HTERT RPE-1 (cell line): ENCODE measurements around the gene ZNF653.

Experiments used
- in situ Hi-C: fragments of 300-500 bp; cut with MboI; formaldehyde crosslinking; loops from 4 replicates; pipeline ENCODE4 v1.14.3; 2020; ENCODE audit warnings: low sequenced_read_pairs

Gene ZNF653

GRCh38 chr19:11528551-11529341 lies 23.1 kb upstream of the ZNF653 start, which contains the start of gene ECSIT:
TSS of gene ECSIT (minus strand) at chr19:11529134. CDS start at chr19:11519170, 9,964 bp downstream.
- in situ Hi-C loops, result no loop called here

- in situ Hi-C loops, result no loop called here
These were observed 13.5 kb upstream of the ZNF653 start for GRCh38 chr19:11519138-11519537.

- in situ Hi-C loops, result no loop called here
These were observed 8.3 kb upstream of the ZNF653 start for GRCh38 chr19:11513946-11514345.

GRCh38 chr19:11510444-11510843 lies 4.8 kb upstream of the ZNF653 start:
- in situ Hi-C loops, result no loop called here

GRCh38 chr19:11507370-11508078 lies 1.9 kb upstream of the ZNF653 start:
- in situ Hi-C loops, result no loop called here

GRCh38 chr19:11506967-11507366 lies 1.3 kb upstream of the ZNF653 start:
- in situ Hi-C loops, result no loop called here

GRCh38 chr19:11506101-11506555 lies 489 bp upstream of the ZNF653 start:
- in situ Hi-C loops, result no loop called here

- in situ Hi-C loops, result no loop called here
These were observed 571 bp downstream of the ZNF653 start for GRCh38 chr19:11505032-11505503.

- in situ Hi-C loops, result no loop called here
These were observed 1.1 kb downstream of the ZNF653 start for GRCh38 chr19:11504502-11505031.

GRCh38 chr19:11499890-11500420 lies 5.7 kb downstream of the ZNF653 start:
- in situ Hi-C loops, result no loop called here

- in situ Hi-C loops, result no loop called here
These were observed 6.4 kb downstream of the ZNF653 start for GRCh38 chr19:11499220-11499726.

- in situ Hi-C loops, result no loop called here
These were observed 9.1 kb downstream of the ZNF653 start for GRCh38 chr19:11496391-11497163.

GRCh38 chr19:11495885-11496284 lies 9.8 kb downstream of the ZNF653 start:
- in situ Hi-C loops, result no loop called here

GRCh38 chr19:11495481-11495880 lies 10.2 kb downstream of the ZNF653 start:
- in situ Hi-C loops, result no loop called here

- in situ Hi-C loops, result no loop called here
These were observed 10.9 kb downstream of the ZNF653 start for GRCh38 chr19:11494634-11495285.

GRCh38 chr19:11489378-11489777 lies 16.3 kb downstream of the ZNF653 start:
- in situ Hi-C loops, result no loop called here

- in situ Hi-C loops, result no loop called here
These were observed 18.8 kb downstream of the ZNF653 start for GRCh38 chr19:11486661-11487503.

- in situ Hi-C loops, result no loop called here
These were observed 20.3 kb downstream of the ZNF653 start for GRCh38 chr19:11485245-11485837.
